Skin epidermis (tissue), 12 donors: Measurements from ENCODE around the gene CNDP2.

Experiments used
- H3K27ac ChIP-seq, 21 experiments: fragments of 200-600 bp; sonication (generic) in 11 of 21; one replicate each; pipeline ENCODE4 v1.5.0; 2020; ENCODE audit warnings: mild to moderate bottlenecking in 3 of 21, inconsistent platforms in 2 of 21, moderate library complexity in 2 of 21
- H3K4me3 ChIP-seq, 7 experiments: fragments of 200-600 bp; sonication (generic) in 2 of 7; one replicate each; pipeline ENCODE4 v1.5.0; 2020; ENCODE audit warnings: inconsistent platforms in 2 of 7, mild to moderate bottlenecking in 2 of 7, moderate library complexity in 1 of 7

Gene CNDP2

DNA sequence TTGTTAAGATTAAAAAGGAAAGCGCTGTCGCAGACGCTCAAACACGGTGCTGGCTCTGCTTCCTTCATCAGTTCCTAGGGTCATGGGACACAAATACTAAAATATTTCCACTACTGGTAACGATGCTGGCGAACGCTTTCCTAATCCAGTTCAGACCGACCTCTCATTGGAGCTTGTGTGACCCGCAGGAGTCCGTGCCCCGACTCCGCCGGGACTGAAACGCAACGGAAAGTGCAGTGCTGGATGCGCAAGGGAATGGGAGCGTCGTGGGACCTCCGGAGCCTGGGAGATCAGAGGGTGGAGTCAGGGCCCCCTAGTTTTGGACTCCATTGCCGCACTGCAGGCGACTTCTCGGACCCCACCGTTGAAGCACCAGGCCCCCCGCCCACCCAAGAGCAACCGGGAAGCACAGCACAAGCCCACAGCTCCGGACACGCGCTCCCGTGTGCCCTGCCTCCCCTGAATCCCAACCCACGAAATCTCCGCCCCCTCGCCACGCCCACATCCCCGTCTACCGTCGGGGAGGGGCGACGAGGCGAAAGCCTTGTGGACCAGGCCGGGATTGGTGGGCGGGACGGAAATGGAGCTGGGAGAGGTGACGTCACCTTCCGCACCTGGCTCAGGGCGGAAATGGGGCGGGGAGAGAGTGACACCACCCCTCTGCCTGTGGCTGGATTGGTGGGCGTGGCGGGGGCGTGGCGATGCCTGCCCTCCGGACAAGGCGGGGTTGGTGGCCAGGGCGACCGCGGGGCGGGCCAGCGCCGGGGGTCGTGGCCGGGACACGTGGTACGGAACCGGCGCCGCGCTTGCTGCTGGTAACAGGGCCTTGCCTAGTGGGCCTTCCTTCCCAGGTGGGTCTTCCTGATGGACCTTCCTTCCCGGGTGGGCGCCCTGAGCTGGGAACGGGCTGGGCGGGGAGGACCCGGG lies at the start of gene CNDP2:
Gene CNDP2 (plus strand): TSS at position 783 of the 927 bp plus-strand sequence. CDS start 3,611 bp downstream, outside the sequence.
- peak within 1 kb of the TSS; percentile 79 to 99 (median 94) for H3K27ac ChIP-seq
- H3K4me3 ChIP-seq = peak within 1 kb of the TSS; percentile 69 to 91 (median 84)

GRCh38 chr18:74446631-74447403 lies 49.3 kb upstream of the CNDP2 start:
- H3K4me3 ChIP-seq = no peak overlapping the region
- H3K27ac ChIP-seq = no peak overlapping the region

DNA sequence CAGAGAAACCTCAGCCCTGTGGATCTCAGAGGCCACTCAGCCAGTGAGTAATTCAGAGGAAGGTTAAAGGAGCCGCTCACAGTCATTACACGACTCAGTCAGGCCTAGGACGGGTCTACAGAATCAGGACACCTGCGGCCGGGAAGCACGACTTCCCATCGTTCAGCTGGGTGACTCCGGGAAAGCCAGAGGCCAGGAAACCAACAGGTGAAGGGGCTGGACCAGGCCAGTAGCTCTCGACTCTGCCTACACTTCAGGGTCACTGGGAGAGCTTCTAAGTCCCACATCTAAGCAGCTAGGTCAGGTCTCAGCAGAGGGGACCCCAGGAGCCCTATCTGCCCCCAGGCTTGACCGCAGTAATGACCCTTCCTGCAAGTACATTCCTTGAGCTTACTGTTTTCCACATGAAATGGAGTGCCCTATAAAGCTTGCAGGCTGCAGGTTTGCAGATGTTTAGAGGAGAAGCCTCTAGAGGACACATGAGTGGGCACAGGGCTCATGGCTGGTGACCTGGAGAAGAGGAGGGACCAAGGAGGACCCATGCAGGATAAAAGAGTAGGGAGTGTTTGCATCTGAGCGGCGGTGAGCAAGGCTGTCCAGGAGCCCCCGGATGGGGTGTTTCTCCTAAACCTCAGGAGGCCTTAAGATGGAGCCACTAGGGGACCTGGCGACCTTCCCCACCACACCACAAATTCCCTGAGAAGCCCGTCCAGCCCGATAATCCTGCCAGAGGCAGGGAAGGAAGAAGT lies 48.6 kb upstream of the CNDP2 start:
- no peak overlapping the region for H3K27ac ChIP-seq

GRCh38 chr18:74450626-74451025 lies 45.5 kb upstream of the CNDP2 start:
- H3K27ac ChIP-seq = no peak overlapping the region
- no peak overlapping the region for H3K4me3 ChIP-seq

More for the DNA sequence above, 48.6 kb upstream of the CNDP2 start:
- no peak overlapping the region for H3K4me3 ChIP-seq

DNA sequence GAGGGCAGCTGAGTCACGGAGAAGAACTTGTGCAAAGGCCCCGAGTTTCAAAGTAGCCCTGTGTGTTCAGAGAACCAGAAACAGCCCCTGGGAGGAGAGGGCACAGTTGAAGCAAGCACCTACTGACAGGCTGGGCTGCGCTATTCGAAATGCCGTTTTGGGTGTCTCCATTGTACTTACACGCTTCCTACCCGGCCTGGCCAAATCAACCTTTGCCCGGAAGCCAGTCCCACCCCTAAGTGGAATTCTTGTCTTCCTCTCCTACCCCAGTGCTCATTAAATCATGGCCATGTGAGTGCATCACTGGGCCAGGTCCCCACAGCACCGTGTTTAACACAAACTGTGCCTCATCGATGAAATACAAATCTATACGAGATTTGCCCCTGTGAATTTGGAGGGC lies 45.0 kb upstream of the CNDP2 start:
- no peak overlapping the region for H3K27ac ChIP-seq

GRCh38 chr18:74453016-74453566 lies 43.1 kb upstream of the CNDP2 start:
- no peak overlapping the region for H3K4me3 ChIP-seq
- no peak overlapping the region for H3K27ac ChIP-seq

More for the DNA sequence above, 45.0 kb upstream of the CNDP2 start:
- no peak overlapping the region for H3K4me3 ChIP-seq

GRCh38 chr18:74453642-74454198 lies 42.4 kb upstream of the CNDP2 start:
- H3K4me3 ChIP-seq = no peak overlapping the region
- no peak overlapping the region for H3K27ac ChIP-seq

DNA sequence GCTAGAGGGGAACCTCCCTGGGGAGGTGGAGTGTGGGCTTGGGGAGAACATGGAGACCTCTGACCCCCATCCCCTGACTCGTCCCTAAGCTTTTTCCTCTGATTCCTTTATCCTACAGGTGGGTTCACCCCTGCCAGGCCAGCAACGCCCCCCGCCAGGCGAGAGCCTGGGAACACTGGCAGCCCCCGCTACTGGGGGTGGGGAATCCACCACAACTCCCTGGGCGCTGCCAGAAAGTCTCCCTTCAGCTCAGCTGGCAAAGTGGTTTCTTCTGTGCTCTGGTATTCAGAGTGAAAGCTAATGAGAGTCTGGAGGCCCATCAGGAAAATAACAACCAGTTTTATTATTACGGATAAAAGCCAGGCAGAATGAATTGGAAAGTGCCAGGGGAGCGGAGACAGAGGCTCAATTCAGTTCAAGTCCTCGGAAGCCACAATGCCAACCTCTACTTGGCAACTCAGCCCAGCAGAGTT lies 41.8 kb upstream of the CNDP2 start:
- Histone ChIP-seq H3K4me3 (no peak overlapping the region), H3K27ac (no peak overlapping the region)

GRCh38 chr18:74455386-74455785 lies 40.8 kb upstream of the CNDP2 start:
- H3K4me3 ChIP-seq = no peak overlapping the region
- H3K27ac ChIP-seq = no peak overlapping the region

GRCh38 chr18:74456017-74456348 lies 40.2 kb upstream of the CNDP2 start:
- Histone ChIP-seq H3K4me3 (peak overlapping the region in 5 of 7 experiments; percentile 25 to 45 (median 34)), H3K27ac (peak overlapping the region in 1 of 21 experiments; percentile 71)

DNA sequence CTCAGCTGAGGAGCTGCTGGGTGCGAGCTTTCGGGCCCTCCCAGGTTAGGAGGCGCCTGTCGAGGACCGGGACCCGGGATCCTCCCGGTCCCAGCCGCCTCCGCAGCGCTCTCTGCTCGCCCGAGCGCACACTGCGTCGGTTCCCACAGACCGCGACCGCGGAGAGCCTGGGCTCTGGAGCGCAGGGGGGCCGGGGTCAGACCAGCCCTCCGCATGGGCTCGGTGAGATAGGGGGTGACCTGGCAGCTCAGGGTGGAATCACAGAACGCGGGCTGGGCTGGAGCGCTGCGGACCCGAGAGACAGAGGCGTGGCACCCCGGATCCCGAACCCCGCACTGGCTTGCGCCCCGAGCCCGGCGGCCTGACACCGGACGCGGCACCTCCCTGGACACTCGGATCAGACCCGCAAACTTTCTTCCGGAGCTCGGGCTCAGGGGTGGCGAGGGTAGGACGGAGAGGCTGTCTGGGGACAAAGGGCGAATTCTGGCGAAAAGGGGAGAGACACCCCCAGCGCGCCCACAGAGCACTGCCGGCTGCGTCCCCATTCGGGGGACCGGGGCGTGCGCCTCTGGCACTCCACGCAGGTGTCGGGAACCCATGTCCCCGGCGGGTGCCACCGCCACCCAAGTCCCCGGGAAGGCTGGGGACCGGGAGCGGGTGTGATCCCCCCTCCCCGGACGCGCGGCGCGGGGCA lies 39.7 kb upstream of the CNDP2 start:
- H3K27ac ChIP-seq = peak overlapping the region in 3 of 21 experiments; percentile 43 to 71 (median 60)
- peak overlapping the region in 6 of 7 experiments; percentile 25 to 45 (median 36) for H3K4me3 ChIP-seq

GRCh38 chr18:74457043-74457724 lies 39.0 kb upstream of the CNDP2 start, which contains the start of gene DIPK1C:
DIPK1C (minus strand) TSS chr18:74457308; CDS start chr18:74457259, 49 bp downstream.
- Histone ChIP-seq H3K27ac (peak within 1 kb of the TSS in 3 of 21 experiments; percentile 43 to 71 (median 60)), H3K4me3 (peak within 1 kb of the TSS in 6 of 7 experiments; percentile 25 to 45 (median 36))

GRCh38 chr18:74457725-74458421 lies 38.3 kb upstream of the CNDP2 start:
- peak overlapping the region in 1 of 21 experiments; percentile 47 for H3K27ac ChIP-seq
- peak overlapping the region in 2 of 7 experiments; percentile 42 to 45 for H3K4me3 ChIP-seq

DNA sequence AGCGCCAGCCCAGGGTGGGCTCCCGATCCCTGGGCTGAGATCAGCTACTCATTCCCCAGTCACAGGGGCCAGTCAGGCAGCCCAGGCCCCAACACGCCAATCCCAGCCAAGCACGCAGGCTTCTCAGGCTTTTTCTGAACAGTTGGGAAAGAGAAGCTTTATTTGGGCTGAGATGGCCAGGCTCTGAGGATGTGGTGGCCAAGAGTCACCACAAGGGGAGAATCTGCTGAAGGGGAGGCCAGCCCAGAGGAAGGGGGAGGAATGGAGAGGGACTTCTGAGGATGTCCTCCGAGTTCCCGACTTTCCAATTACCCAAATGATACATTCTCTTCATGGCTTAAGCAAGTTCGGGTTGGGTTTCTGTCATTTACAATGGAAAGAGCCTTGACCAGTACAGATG lies 36.3 kb upstream of the CNDP2 start:
- Histone ChIP-seq H3K4me3 (no peak overlapping the region), H3K27ac (peak overlapping the region in 1 of 21 experiments; percentile 5)

DNA sequence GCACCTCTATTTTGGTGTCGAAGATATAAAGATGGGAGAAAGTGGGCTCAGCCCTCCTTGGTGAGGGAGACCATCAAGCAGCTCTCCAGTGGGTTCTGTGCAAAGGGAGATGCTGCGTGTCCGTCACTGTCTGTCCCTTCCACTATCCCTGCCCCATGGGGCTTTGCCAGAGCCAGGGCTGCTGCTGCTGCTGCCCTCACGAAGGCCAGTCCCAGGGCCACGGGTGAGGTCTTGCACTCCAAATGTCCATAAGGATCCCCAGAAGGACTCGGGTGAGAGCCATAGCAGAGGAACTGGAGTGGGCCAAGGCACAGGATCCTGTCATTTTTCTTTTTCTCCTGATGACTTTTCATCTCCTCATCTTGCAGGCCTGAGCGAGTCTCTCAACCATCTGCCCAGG lies 35.3 kb upstream of the CNDP2 start:
- H3K27ac ChIP-seq = no peak overlapping the region
- H3K4me3 ChIP-seq = no peak overlapping the region

GRCh38 chr18:74463254-74463653 lies 32.9 kb upstream of the CNDP2 start:
- Histone ChIP-seq H3K27ac (no peak overlapping the region), H3K4me3 (no peak overlapping the region)

DNA sequence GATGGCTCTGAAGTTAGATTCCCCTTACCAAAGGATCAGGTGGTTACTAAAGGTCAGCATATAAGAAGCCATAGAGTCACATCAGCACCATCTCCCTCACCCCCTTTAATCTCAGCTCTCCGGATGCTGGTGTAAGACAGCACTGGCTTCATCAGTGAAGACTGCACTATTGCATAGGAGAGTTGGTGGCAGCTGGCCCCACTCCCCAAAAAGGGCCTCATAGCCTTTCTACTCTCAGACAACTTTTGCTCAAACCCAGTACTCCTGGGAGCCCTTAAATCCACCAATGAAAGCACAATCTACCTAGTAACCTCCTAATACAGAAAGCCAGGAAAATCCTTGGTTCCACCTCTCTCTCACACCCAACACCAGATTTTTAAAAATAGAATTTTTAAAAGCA lies 32.2 kb upstream of the CNDP2 start:
- Histone ChIP-seq H3K27ac (no peak overlapping the region), H3K4me3 (no peak overlapping the region)
